KMS-11 (cell line): ENCODE data around the gene REPS2.

ENCODE experiments used
- H2AFZ ChIP-seq: fragments of 200-600 bp; sonication (generic); 2 replicates; pipeline ENCODE4 v1.6.1; 2016; ENCODE audit warnings: antibody characterized with exemption, mixed run types, low read depth
- H3K27ac ChIP-seq: fragments of 200-600 bp; sonication (generic); 2 replicates; pipeline ENCODE4 v1.6.1; 2016; ENCODE audit warnings: mild to moderate bottlenecking, mixed run types
- H3K27me3 ChIP-seq: fragments of 200-600 bp; sonication (generic); 2 replicates; pipeline ENCODE4 v1.6.1; 2017; ENCODE audit warnings: mild to moderate bottlenecking, low read depth, mixed run types, moderate library complexity; ENCODE audit not compliant: insufficient read depth
- H3K36me3 ChIP-seq: fragments of 200-600 bp; sonication (generic); 2 replicates; pipeline ENCODE4 v1.6.1; 2017; ENCODE audit warnings: mild to moderate bottlenecking, mixed run types; ENCODE audit not compliant: insufficient read depth
- H3K4me1 ChIP-seq: fragments of 200-600 bp; sonication (generic); 2 replicates; pipeline ENCODE4 v1.6.1; 2016; ENCODE audit warnings: mild to moderate bottlenecking, low read depth, mixed run types; ENCODE audit not compliant: poor library complexity, severe bottlenecking
- H3K4me2 ChIP-seq: fragments of 200-600 bp; sonication (generic); 2 replicates; pipeline ENCODE4 v1.7.0; 2016; ENCODE audit warnings: mild to moderate bottlenecking, mixed run types
- H3K4me3 ChIP-seq: fragments of 200-600 bp; sonication (generic); IDR thresholded peaks from 2 replicates; pipeline ENCODE4 v1.6.1; 2017; ENCODE audit warnings: low read depth, low read length, mixed read lengths; ENCODE audit not compliant: insufficient read depth
- H3K79me2 ChIP-seq: fragments of 200-600 bp; sonication (generic); 2 replicates; pipeline ENCODE4 v1.6.1; 2016; ENCODE audit warnings: low read depth, mixed run types; ENCODE audit not compliant: insufficient read depth
- H3K9ac ChIP-seq: fragments of 200-600 bp; sonication (generic); 2 replicates; pipeline ENCODE4 v1.6.1; 2016; ENCODE audit warnings: mild to moderate bottlenecking, mixed run types
- H4K20me1 ChIP-seq: fragments of 200-600 bp; sonication (generic); 2 replicates; pipeline ENCODE4 v1.6.1; 2016; ENCODE audit warnings: mild to moderate bottlenecking, mixed run types; ENCODE audit not compliant: insufficient read depth
- CTCF ChIP-seq: fragments of 200-600 bp; sonication (generic); conservative IDR thresholded peaks from 2 replicates; pipeline ENCODE4 v1.6.1; 2017; ENCODE audit warnings: low read depth, mild to moderate bottlenecking, antibody characterized with exemption, low read length, moderate library complexity, mixed read lengths

Gene REPS2

DNA sequence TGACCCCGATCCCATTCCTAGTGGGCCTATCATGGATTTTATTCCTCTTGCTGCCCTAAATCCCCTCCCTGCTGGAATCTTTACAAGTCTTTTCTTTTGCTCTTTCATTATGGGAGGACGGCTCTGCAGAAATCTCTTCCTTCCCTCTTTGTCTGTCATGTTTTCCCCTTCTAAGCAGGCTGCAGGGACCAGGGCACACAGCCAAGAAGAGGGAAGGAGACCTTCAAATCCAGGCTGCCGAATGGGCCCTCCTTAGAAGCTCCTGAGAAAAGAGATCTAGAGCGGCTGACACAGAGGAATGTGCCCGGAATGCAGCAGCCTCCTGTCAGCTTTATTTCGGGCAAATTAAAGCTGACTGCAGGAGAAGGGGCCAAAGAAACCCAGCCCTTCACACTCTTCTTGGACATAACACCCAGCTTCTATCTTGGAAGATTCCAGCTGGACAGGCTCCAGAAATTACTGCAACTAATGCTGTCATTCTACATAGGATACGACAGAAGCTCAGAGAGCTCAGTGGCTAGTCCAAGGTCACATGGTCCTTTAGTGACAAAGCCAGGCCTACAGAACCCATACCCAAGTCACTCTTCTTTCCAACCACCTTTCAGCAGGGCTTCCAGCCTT is 240.8 kb downstream of the REPS2 start:
- no peak for TF ChIP-seq CTCF
- Histone ChIP-seq H3K27ac (no peak overlapping the region), H3K36me3 (no peaks in the 10 kb centered on the region), H3K4me2 (no peak overlapping the region), H3K4me3 (no peak overlapping the region), H2AFZ (no peak overlapping the region), H4K20me1 (no peaks in the 10 kb centered on the region), H3K27me3 (no peaks in the 10 kb centered on the region), H3K4me1 (no peaks in the 10 kb centered on the region), H3K79me2 (no peaks in the 10 kb centered on the region), H3K9ac (no peak overlapping the region)

DNA sequence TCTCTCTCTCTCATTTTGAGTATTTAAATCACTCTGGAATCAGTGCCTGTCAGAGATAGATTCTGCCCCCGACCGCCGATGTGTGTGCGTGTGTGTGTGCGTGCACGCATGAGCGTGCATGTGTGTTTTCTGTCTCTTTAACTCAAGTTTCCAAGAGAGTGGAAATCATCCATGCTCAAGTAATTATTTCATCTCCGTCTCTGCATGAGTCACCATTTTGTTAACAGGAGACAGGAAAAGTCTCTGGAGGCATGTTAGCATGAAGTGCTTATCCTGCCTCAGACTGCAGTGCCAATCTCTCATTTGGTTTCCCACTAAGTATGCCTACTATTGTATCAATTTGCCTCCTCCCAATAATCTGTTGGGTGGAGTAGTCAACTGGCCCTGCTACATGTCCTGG is 245.6 kb downstream of the REPS2 start:
- Histone ChIP-seq H3K27me3 (no peaks in the 10 kb centered on the region), H3K79me2 (no peaks in the 10 kb centered on the region), H3K4me1 (no peaks in the 10 kb centered on the region), H4K20me1 (no peaks in the 10 kb centered on the region), H2AFZ (no peak overlapping the region), H3K4me2 (no peak overlapping the region), H3K36me3 (no peaks in the 10 kb centered on the region), H3K9ac (no peak overlapping the region), H3K4me3 (no peak overlapping the region), H3K27ac (no peak overlapping the region)
- TF ChIP-seq CTCF: no peak
